GM20000 (cell line): Measurements from ENCODE around the gene MYO3B.
"Not testable (repeated sequence)": the region's sequence is repeated elsewhere in the genome, so short reads cannot be mapped to it uniquely, and the experiment has no call there.

Experiments used
- DNase-seq: peaks from one replicate; pipeline ENCODE4 v3.0.0; 2012; ENCODE audit warnings: low spot score
- TF ChIP-seq, protein P1 (sequence below): IDR thresholded peaks from 2 replicates; pipeline ENCODE4 v1.5.1; 2012; ENCODE audit warnings: mild to moderate bottlenecking, control low read depth; ENCODE audit errors: extremely low read depth, missing control alignments

The MYO3B gene

DNA sequence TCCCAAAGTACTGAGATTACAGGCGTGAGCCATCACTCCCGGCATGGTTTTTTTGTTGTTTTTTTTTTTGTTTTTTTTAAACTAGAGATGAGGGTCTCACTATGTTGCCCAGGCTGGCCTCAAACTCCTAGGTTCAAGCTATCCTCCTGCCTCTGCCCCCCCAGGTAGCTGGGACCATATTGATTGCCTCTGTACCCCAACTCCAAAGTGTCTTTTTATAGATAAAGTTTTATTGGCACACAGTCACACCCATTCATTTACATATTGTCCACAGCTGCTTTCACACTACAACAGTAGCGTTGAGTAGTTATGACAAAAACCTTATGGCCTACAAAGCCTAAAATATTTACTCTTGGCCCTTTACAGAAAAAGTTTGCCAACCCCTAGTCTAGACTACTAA, 492.0 kb downstream of the MYO3B start:
- no peak for DNase-seq
- TF ChIP-seq, protein P1, sequence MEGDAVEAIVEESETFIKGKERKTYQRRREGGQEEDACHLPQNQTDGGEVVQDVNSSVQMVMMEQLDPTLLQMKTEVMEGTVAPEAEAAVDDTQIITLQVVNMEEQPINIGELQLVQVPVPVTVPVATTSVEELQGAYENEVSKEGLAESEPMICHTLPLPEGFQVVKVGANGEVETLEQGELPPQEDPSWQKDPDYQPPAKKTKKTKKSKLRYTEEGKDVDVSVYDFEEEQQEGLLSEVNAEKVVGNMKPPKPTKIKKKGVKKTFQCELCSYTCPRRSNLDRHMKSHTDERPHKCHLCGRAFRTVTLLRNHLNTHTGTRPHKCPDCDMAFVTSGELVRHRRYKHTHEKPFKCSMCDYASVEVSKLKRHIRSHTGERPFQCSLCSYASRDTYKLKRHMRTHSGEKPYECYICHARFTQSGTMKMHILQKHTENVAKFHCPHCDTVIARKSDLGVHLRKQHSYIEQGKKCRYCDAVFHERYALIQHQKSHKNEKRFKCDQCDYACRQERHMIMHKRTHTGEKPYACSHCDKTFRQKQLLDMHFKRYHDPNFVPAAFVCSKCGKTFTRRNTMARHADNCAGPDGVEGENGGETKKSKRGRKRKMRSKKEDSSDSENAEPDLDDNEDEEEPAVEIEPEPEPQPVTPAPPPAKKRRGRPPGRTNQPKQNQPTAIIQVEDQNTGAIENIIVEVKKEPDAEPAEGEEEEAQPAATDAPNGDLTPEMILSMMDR: no peak

DNA sequence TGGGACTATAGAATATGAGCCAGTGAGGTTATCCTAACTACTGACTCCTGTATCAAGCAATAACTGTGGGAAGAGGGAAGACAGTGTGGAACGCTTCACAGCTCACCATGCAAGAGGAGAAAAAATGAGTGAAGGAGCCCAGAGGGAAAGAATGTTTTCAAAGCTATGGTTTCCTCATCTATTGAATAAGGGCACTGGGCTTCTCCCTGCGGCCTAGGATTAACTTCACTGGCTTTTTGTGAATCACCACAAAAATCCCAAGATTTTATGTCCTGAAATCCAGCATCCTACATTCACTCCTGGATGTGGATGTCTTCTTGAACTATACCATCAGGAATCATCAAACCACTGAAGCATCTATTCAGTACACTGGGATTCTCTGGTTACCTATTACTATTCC, 492.7 kb downstream of the MYO3B start:
- DNase-seq: no peak
- TF ChIP-seq, protein P1: no peak

DNA sequence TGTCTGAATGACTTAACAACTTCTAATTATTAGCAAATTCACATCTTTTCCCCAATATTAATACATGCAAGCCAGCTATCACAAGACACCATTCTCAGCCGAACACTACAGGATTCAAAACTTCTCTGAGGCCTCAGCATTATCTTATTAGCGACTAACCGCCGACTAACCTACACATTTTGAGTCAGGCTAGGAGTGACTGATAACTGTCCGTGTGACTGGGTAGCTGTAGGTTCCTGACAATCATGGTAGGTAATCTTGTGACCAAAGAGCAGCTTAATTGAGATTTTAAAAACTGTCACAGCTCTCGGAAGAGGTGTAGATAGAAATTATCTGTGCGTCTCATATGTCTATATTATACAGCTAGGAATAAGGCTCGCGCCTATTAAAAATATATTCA, 493.1 kb downstream of the MYO3B start:
- DNase-seq: no peak
- TF ChIP-seq, protein P1: no peak

DNA sequence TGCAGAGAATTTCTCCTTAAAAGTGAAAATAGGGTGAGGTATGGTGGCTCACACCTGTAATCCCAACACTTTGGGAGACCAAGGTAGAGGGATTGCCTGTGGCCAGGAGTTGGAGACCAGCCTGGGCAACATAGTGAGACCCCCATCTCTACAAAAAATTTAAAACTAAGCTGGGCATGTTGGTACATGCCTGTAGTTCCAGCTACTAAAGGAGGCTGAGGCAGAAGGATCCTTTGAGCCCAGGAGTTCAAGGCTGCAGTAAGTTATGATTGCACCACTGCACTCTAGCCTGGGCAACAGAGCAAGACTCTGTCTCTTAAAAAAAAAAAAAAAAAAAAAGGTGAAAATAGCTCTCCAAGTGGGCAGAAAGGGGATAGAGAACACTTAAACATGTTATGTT, 496.3 kb downstream of the MYO3B start:
- not testable (repeated sequence) for DNase-seq

DNA sequence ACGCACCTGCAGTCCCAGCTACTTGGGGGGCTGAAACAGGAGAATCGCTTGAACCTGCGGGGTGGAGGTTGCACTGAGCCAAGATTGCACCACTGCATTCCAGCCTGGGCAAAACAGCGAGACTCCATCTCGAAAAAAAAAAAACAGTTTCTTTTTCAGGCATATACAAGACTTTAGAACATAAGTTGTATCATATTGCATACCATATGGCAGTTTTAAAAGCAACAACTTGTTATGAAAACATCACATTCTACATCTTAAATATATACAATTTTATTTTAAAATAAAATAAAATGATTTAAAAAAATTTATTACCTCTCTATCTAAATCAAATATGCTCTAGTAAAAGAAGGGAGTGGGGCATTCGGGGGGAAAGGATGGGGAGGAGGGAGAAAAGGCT, 497.8 kb downstream of the MYO3B start:
- no peak for DNase-seq
- TF ChIP-seq, protein P1: no peak

DNA sequence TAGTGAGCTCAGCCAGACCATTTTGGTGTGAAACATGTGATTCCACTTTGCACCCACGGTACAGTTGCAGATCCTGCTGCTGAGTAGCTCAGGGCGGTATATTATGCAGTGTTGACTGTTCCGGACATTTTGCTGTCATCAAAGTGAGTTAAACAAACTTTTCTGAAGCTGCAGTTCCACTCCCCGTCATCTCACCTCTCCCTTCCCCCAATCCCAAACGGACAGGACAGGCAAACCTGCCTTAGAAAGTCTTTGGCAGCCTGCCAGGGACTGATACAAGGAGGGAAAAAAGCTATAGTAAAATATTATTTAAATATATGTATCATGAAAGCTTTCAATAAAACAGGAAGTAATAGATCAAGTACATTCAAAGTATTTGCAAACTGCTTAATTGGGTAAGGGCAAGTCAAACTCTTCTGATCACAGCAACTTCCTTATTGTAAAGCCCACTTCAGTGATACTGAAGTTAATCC, 501.7 kb downstream of the MYO3B start:
- no peak for DNase-seq
- TF ChIP-seq, protein P1: no peak

DNA sequence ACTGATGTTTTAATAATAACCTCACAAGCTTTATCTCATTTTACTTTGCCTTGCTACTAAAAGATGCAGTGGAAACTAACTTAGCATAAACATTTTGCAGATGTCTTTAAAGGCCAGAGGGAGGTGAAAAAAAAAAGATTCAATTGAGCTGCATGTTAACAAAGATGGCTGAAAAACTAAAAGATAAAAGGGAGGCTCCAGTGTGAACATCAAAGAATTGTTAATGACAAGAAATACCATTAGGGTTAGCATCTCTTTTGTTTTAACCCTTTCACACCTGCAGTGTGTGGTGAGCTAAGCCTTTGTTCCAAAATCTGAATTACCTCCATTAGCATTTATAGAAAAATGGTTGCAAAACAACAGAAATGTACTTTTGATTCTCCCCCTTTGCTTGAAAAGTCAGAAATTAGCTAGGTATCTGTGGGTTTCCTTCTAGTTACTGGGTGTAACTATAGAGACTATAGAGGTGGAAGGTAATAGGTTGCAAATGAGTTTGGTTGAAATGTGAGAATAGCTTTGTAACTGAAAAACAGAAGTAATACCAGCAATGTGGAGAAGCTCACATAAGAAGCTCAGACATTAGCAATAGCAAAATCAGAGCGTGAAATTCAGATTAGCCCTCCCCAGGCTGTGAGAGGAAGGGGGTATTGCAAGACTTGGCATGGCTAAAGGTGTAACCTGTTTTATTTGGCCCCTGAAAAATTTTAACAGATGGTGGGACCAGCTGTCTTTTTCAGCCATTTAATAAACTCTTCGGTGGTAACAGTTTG, 502.4 kb downstream of the MYO3B start:
- TF ChIP-seq, protein P1: no peak
- peak; percentile 50 for DNase-seq

DNA sequence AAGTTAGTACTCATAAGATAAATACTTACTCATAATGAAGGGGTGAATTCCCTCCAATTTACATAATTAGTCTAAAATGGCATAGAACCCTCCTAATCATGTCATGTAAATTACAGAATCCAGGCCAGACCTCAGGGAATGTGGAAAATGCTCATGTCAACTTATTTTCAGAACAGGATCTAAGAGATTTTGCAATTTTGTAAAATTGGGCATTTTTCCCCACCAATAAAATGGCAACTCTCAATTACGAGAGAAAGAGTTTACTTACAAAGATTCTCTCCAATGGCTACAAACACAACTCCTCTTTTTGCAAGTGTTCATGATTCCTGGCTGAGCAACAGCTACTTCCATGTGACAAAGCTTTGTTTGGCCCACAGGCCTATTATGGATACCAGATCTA, 503.4 kb downstream of the MYO3B start:
- no peak for DNase-seq
- TF ChIP-seq, protein P1: no peak
